ENCODE measurements around the gene WNT5B. TPM values are rescaled to one million over a fixed set of nuclear protein-coding genes. Genes with fewer than 3 reads are reported as not detected.

Gene WNT5B
- total and polyA plus RNA-seq, 9 of the 15 experiments (the other 6 are each of a cell fraction or from before 2014, with no cell fraction given) = 0.42 to 16.8 (median 5.4) TPM

GRCh38 chr12:1630133-1630826 is 1.2 kb downstream of the WNT5B start:
- Histone ChIP-seq H3K4me1 (replicated peaks in 1 of 2; ENCODE audit: control insufficient read depth in 2 of 2, insufficient read depth in 2 of 2, low read length in 2 of 2) (peaks cover 2 to 17% of the 10 kb centered on the region in 2 experiments; a peak in 3 of 5 replicates), H3K4me3 (no peak overlapping the region), H3K79me2 (ENCODE audit: control insufficient read depth, insufficient read depth, low read length) (no peaks in the 10 kb centered on the region), H2AFZ (ENCODE audit: low read depth, low read length) (no peak overlapping the region), H3K9me1 (ENCODE audit: control insufficient read depth, insufficient read depth, low read length) (no peaks in the 10 kb centered on the region), H3K27me3 (ENCODE audit: control insufficient read depth in 2 of 2, insufficient read depth in 2 of 2, low read length in 2 of 2) (no peaks in the 10 kb centered on the region), H3K4me2 (ENCODE audit: insufficient read depth, low read length) (no peak overlapping the region), H3K9me3 (replicated peaks; ENCODE audit: control insufficient read depth, insufficient read depth, low read depth, low read length) (no peaks in the 10 kb centered on the region), H3K27ac (ENCODE audit: extremely low read depth, low read depth, low read length) (no peak overlapping the region), H3K36me3 (ENCODE audit: control insufficient read depth, insufficient read depth, low read length) (no peaks in the 10 kb centered on the region), H3K9ac (ENCODE audit: insufficient read depth in 1 of 2, low read depth in 2 of 2, low read length in 2 of 2) (no peak overlapping the region), H4K20me1 (replicated peaks; ENCODE audit: control insufficient read depth, insufficient read depth, low read length) (no peaks in the 10 kb centered on the region)
- BruUV-seq (replicated peaks) = no TSS peak
- ATAC-seq (no peak), FAIRE-seq (no peak), DNase-seq (ENCODE audit: extremely low read depth in 1 of 4, low spot score in 3 of 4) (no peak)
- ChIA-PET POLR2A (interaction anchor here (0.8 to 0.9 kb wide), 2 partner anchors 15 to 24 kb away, joined by 3 read pairs; no protein-coding TSS in a partner anchor), CTCF (ENCODE audit: low intra/inter-chr PET ratio) (no interaction called here)
- WGBS (ENCODE audit: insufficient coverage, low coverage, missing lambda C conversion rate) = 84% methylated on average over 25 of the region's 58 CpGs
- intact Hi-C loops (cut with micrococcal nuclease) = no loop called here
- in situ Hi-C loops (cut with MboI) = no loop called here
- TF ChIP-seq SRSF3 (IDR thresholded peaks at IDR 0.05; ENCODE audit: insufficient read depth, low read length) = no peak
- TF ChIP-seq ZNF184 (CRISPR knock-in tag; IDR thresholded peaks at IDR 0.05) = no peak
- no peak for TF ChIP-seq CEBPG (CRISPR knock-in tag; IDR thresholded peaks at IDR 0.05)
- no peak for TF ChIP-seq CEBPG (tag; conservative IDR thresholded peaks at IDR 0.05 in 1 of 2, IDR thresholded peaks at IDR 0.05 in 1 of 2)
- TF ChIP-seq PRDM10 (IDR thresholded peaks at IDR 0.05; ENCODE audit: partially characterized antibody) = no peak
- no peak for TF ChIP-seq NCOA6 (IDR thresholded peaks at IDR 0.05)
- TF ChIP-seq TCFL5 (CRISPR knock-in tag; conservative IDR thresholded peaks at IDR 0.05) = no peak
- TF ChIP-seq MTA3 (IDR thresholded peaks at IDR 0.05; ENCODE audit: borderline replicate concordance) = no peak
- TF ChIP-seq FOXP1 (CRISPR knock-in tag; IDR thresholded peaks at IDR 0.05) = no peak

All from K562 (cell line).